HG02970 (cell line): Measurements from ENCODE around the gene C2orf81.
A peak's percentile ranks its signal among the peaks of the same experiment; 100 is the strongest.
"Not testable (repeated sequence)": the region's sequence is repeated elsewhere in the genome, so short reads cannot be mapped to it uniquely, and the experiment has no call there.

Source experiments
- ATAC-seq: cut with Tn5 transposase; IDR thresholded peaks from one replicate; pipeline ENCODE4 v1.9.1; 2021; ENCODE audit warnings: mild to moderate bottlenecking, moderate library complexity, moderate number of reproducible peaks; ENCODE audit not compliant: unreplicated experiment, low FRiP score

The C2orf81 gene

DNA sequence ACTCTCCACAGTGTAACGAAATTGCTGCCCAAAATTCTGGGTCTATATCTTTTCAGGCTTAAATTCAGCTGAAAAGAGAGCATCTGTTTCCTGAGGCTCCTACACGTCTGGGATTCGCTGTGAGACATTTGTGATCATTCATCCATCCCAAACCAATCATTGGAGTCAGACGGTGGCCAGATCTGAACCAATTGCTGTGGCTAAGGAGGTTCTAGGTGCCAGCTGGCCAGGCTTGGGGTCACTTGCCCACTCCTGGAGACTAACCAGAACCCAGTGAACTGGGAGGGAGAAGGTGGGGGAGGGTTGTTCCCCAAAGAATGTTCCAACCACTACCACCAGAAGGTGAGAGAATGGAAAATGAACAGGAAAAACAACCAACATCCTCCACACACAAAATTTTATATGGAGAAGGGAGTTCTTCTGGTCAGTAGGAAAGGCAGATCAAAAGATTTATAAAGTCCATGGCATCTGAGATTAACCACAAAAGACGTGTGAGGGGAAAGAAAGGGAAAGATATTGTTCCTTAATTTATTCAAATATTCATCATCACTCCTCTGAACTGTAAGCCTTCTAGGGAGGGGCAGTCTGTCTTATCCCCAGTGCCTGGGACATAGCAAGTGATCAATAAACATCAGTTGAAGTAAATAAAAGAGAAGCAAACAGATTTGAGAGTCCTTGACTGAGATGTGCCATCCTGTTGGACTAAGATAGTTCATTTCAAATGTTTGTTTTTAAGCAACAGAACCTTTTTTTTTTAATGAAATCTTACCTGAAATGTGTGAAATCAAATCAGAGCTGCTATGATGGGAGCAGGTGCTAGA is 23.3 kb upstream of the C2orf81 start:
- ATAC-seq, result no peak

DNA sequence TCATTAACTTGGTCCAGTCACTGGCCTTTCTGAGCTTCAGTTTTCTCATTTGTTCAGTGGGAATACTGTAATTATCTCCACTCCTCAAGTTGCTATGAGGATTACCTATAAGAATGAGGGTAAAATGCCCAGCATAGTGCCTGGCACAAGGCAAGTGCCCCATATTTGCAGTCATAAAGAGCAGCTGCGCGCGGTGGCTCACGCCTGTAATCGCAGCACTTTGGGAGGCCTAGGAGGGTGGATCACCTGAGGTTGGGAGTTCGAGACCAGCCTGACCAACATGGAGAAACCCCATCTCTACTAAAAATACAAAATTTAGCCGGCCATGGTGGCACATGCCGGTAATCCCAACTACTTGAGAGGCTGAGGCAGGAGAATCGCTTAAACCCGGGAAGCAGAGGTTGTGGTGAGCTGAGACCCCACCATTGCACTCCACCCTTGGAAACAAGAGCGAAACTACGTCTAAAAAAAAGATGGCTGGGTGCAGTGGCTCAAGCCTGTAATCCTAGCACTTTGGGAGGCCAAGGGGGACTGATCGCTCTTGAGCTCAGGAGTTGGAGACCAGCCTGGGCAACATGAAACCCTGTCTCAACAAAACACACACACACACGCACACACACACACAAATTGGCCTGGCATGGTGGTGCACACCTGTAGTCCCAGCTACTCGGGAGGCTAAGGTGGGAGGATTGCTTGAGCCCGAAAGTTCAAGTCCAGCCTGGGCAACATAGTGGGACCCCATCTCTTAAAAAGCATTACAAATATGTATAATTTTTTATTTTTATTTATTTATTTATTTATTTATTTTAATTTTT is 21.3 kb upstream of the C2orf81 start:
- not testable (repeated sequence) for ATAC-seq

DNA sequence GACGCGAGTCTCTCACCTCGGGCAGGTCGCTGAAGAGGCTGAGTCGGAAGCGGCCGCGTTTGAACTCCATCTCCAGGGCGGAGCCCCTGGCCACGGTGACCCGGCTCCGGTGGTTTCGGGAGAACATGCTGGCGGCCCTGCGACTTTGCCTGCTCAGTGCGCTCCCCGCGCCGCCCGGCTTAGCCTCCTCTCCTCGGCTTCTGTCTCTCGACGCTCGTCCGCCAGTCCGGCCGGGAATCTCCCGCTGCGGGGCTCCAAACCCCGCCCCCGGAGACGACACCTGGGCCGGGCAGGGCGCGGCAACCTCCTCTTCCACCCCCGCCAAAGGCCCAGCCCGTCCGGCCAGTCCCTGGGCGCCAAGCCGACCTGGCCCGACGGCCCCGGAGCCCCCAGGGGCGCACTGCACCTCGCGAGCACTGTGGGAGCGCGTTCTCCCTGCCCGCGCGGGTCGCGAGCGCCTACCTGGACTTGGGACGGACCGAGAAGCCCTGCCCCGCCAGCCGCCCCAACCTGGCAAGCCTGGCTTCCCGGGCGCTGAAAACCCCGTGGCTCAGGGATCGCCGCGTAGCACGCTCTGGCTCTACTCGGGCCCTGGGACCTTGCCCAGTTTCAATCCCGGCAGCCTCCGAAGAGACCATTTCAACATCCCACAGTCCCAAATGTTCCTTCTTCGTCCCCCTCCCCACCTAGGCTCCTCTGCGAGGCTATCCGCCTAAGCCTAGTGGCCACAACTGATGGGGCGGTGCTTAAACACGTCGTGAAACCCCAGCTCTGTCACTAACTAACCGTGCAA is 20.5 kb upstream of the C2orf81 start, which contains the start of gene RTKN:
RTKN (minus strand) TSS at position 248 of the 793 bp plus-strand sequence; CDS start at position 127, 121 bp downstream.
- ATAC-seq, result no peak

DNA sequence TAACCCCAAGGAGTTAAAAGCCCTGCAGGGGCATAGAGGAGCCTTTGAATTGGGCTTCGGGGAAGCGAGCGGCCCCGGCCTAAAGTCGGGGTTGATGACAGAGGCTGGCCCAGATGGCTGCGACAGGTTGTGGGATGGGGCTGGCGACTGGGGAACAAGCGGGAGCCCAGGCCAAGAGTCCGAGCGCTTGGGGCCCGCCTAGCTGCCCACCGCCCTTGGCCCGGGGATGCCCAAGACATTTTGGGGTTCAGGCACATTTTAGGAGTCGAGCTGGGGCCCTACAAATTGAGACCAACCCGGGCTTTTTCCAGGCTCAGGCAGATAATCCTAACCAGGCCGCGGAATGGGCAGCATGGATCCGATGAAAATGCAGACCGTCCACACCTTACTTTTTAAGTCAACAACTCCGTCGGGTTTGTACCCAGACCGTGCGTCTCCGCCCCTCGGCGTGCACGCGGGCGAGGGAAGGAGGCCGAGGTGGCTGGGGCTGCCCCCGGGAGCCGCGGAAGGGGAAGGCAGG is 19.8 kb upstream of the C2orf81 start:
- ATAC-seq, result no peak

DNA sequence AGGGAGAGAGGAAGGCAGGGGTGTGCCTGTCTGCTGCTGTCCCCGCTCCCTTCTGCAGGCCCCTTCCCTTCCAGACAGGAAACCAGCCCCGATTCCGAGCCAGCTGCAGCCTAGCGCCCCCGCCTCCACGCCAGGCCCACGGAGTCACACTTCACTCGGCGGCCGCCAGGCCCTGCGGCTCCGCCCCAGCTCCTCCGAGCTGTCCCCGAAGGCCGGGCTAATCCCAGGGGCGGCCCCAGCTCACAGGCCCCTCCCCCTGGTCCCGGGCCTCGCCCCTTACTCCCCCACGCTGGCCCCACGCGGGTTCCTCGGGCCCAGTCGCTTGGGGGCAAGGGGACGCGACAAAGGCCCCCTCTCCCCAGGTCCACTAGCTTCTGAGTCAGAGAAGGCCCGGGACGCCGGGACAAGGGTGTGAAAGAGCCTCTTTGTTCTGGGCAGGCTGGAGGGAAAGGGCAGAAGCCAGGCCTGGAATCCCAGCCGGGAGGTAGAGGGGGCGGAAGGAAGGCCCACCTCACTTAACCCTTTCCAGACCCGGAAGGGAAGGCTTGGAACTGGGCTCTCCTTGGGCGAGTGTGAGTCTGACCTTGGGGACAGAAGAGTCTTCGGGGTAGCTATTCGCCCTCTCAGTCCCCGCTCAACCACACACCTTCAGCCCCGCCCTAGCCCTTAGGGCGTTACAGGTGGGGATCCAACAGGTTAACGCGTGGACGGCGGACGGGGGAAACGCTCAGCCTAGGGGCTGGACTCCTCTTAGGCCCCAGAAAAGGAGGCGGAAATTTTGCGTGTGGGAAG is 19.2 kb upstream of the C2orf81 start:
- ATAC-seq, result peak; percentile 53

DNA sequence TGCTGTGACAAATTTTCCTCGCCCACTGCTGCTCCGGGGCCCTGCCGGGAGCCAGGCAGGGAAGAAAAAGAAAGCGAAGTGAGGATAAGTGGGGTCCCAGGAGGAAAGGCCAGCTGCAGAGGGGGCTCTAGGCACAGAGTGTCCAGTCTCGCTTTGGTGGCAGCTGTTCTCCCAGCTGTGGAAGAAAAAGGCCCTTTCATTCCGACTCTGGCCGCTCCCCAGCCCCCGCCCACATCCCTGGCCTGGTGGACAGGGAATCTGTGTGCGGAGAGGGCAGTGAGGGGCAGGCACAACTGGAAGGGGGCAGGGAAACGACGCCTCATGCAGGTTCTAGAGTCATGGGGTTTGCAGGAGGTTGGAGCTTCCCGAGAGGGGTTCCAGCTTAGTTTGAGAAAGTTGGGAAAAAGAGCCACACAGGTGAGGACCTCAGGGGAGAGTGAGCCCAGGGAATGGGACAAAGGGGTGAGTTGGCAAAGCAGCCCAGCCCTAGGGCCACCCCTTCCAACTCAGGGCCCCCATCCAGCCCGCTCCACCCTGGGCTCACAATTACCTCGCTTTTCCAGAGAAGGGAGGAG is 18.5 kb upstream of the C2orf81 start:
- no peak for ATAC-seq

DNA sequence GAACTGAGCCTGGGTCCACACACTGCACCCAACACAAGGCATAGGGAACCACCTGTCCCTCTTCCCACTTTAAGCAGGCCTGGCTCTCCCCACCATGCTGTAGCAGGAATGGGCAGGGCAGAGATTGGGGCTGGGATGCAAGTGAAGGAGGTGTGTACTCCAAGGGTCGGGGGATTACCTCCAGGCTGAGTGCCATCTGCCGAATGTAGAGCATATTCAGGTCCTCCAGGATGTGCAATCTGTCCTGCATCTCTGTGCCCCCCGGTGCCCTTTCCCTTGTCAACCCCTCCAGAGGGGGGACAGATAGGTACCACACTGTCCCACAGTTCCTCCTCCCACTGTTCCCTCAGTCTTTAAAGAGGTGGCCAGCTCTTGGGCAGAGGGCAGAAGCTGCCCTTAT is 18.0 kb upstream of the C2orf81 start:
- no peak for ATAC-seq

DNA sequence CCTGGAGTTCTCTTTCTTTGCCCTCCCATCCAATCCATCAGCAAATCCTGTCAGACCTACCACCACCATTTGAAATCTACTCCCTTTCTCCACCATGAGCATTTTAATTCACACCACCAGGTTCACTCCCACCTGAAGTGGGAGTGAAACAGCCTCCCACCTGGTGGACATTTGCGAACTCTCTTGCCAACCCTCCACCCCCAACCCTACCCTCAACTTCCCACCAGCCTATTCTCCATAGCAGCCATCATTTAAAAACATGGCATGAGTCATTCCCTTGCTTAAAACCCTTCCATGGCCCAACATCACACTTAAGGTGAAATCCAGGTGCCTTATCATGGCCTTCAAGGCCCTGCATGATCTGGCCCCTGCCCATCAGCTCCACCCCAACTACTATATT is 16.8 kb upstream of the C2orf81 start:
- no peak for ATAC-seq

DNA sequence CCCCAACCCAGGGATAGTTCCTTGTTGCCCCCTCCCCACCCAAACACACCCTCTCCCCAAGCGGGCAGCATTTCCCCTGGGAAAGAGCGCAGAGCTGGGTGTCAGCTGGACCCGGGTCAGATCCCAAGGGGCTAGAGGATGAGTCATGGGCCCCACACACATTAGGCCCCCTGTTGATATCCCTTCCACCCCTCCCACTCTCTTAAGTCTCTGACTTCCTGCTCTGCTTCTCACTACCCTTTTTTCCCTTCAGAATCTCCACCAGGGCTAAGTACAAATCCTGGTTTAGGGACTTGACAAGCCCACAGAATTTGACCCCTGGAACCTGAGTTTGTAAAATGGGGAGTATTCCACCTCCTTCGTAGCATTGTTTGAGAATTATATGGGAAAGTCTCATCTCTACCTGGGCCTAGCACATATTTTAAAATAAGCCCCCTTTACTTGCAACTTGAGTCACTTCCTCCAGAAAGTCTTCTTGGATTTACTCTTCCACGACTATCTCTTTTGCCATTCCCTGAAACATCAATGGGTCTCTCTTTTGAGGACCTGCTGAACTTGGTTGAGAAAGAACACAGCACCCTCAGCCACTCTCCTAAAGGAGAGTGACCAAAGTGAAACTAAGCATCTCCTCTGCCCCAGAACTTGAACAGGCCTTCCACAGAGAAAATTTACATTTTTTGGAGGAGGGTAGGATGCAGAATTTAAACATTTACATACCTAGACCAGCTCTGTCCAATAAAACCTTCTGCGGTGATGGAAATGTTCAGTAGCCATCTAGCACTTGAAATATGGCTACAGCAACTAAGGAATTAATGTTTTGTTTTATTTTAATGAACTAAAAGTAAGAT is 15.7 kb upstream of the C2orf81 start:
- ATAC-seq, result no peak

DNA sequence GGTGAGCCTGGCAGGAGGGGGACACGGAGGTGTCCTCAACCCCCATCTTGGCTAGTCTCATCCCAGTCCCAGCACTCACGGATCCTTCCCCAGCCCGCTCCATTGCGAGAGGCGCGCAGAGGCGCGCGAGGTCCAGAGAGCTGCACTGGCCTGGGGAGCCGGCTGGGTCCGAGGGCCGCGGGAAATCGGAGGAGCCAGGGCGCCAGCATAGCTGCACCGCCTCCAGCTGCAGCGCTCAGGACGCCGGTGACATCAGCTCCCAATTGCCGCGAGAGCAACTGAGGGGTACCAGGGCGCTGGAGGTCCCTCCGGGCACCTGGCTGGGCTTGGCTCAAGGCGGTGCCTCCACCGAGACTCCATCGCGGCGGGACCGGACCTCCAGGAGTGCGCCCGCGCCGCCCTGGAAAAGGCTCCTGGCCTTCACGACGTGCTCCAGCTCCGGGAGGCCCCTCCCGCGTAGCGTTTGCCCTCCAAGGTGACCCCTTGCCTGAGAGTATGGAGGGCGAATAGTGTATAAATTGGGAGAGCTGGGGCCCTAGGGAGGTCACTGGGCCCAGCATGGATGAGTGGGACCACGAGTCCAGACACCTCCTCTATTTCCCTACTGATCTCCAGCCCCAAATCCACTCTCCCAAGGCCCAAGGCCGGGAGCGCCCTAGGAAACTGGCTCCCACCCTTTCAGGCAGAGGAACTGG is 14.8 kb upstream of the C2orf81 start:
- ATAC-seq, result no peak

DNA sequence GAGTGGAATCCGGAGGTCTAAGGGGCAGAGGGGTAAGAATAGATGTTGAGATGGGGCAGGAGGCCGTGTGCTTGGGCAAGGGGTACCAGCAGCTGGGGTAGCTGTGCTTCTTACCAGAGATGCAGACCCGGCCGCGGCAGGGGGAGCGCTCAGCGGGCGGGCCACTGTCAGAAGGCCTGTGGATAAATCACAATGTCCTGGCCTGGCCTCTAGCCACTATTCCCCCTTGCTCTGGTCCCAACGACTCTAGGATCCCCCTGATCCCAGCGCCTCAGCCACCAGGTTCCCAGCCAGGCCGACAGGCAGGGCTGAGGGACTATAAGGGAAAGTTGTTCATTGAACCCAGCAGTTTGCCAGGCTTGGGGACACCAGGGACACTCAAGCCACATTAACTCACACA is 9.1 kb upstream of the C2orf81 start:
- ATAC-seq, result no peak

DNA sequence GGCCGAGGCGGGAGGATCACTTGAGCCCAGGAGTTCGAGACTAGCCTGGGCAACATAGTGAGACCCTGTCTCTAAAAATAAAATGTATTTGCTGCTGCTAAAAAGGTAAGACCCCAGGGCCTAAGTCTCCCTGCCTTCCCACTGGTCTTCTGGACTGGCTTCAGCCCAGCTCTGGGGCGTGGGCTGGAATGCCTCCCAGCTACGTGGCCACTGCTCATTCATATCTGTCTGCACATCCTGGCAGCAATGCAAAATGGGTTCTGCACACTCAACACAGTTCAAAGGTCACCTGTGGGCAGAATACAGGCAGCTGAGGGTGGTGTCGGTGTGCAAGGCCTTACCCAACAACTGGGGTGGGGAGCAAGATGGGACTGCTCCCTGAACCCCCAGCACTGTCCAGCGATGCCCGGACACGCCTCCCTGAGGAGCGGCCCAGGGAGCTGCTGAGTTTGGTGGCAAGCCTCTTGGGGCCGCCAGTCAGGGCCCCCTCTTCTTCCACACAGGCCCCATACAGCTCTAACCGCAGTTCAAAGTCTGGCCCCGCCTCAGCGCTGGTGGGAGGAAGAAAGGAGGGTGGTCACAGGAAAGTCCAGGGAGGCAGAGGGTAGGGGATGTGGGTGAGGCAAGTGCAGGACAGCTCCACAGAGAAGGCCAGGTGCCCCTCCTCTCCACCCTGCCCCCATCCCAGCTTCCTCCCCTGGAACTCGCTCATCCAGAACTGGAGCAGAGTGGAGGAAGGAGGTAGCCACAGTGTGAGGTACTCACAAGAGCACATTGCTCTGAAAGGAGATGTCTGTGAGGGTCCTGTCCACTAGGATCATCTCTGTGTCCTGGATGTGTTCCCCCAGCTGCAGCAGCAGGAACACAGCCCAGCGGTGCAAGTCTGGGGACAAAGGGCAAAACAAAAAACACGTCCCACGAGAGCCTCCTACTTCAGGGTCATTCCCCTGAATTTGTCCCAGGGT is 8.3 kb upstream of the C2orf81 start:
- ATAC-seq, result no peak

DNA sequence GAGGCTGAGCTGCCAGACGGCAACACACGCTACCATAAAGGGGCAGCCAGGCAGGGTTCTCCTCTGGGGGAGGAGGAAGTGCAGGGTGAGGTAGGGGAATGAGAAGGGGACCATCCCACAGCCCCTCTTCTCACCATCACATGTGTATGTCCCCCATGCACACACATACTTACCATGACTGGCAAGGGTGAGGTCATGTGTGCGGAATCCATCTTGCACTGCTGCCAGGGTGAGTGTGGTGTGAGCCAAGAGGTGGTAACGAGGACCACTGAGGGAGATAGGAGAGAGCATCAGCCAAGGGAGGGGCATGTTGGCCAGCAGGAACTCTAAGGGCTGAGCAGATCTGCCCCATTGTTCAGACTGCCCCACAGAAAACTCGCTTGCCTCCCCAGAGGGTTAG is 7.3 kb upstream of the C2orf81 start:
- ATAC-seq, result no peak

DNA sequence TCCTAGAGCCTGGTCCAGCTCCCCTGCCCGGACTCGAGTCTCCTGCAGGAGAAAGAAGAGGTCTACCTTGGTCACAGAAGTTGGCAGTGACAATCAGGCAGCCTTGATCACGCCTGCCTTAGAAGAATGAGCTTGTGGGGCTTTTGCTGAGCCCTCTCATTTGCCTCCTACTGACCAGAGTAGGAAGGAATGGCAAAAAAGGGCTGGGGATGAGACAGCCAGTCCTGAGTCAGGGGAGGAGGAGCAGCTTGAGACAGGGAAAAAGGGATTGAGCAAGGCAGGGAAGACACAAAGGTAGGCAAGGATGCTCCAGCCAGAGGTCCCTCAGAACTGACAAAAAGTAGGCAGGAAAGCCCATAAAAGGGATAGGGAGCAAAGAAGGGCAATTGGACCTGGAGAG is 6.1 kb upstream of the C2orf81 start:
- ATAC-seq, result no peak

DNA sequence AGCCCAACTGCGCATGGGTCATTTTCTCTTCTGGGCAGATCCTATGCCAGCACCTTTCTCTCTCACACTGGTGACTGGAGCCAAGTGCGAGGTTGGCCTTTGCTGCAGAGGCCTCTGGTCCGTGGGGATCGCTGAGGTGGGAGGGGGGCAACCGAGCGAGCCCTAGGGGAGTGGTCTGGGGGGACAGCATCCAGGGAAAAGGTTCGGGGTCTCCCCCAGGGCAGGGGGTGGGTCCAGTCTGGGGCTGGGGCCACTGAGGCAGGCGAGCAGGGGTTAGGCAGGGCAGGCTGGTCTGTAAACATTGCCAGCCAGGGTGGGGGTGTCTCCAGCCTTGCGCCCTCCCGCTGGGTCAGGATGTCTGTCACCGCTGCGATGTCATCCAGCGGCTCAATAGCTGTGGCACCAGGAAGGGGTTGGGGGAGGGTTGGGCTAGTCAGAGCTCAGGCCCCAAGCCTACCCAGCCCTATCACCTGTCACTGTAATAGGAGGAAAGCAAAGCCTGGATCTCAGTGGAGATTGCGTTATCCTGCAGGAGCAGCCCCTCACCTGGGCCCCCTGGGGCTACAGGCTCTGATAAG is 4.9 kb upstream of the C2orf81 start:
- no peak for ATAC-seq

DNA sequence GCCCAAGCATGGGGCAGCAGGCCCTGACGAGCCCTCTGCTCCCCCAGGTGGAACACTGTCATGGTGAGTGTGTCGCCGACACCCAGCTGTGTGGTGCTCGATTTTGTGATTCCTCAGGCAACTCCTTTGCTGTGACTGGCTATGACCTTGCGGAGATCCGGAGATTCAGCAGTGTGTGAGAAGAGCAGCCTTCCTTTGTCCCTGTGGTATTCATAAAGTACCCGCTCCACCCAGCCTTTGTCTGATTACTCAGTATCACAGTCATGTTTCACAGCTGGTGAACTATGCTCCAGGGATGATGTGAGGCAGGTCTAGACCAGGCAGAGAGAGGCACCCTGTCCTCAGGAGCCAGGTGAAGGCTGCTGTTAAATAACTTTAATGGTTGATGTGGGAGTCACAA is 4.1 kb upstream of the C2orf81 start:
- no peak for ATAC-seq

DNA sequence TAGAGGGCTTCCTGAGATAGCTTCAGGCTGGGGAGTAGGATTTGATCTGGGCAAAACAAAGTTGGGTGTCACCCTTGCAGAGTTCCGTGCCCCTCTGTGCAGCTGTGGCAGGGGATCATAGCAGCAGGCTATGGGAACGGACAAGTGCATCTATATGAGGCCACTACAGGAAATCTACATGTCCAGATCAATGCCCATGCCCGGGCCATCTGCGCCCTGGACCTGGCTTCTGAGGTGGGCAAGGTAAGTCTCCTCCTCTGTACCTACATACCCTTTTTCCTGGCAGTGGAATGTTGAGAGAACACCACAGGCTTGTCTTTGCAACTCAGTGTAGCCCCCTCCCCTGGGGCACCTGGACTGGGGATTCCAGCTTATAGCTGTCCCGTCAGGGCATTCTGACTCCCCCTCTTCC is 3.6 kb upstream of the C2orf81 start:
- ATAC-seq, result no peak
